K562 (cell line): Measurements from ENCODE around the gene TCEANC2.

ENCODE experiments used
- CEBPB ChIP-seq: fragments of 450-650 bp; IDR thresholded peaks from 2 replicates; pipeline ENCODE4 v1.6.1; 2016; ENCODE audit warnings: missing genetic modification characterization, missing compliant biosample characterization
- CHCHD3 ChIP-seq: fragments of 250-450 bp; sonication (Bioruptor Pico); IDR thresholded peaks from 2 replicates; pipeline ENCODE4 v2.1.2; 2022; ENCODE audit warnings: mild to moderate bottlenecking
- CREM ChIP-seq: IDR thresholded peaks from 2 replicates; pipeline ENCODE4 v1.6.1; 2014; ENCODE audit warnings: antibody characterized with exemption, low read depth
- E4F1 ChIP-seq: fragments of 250-450 bp; sonication (Bioruptor Pico); IDR thresholded peaks from 2 replicates; pipeline ENCODE4 v1.5.0; 2021; ENCODE audit warnings: mild to moderate bottlenecking, borderline replicate concordance
- RNF2 ChIP-seq: sonication (generic); IDR thresholded peaks from 2 replicates; pipeline ENCODE4 v1.6.1; 2016
- SNAPC5 ChIP-seq: fragments of 250-450 bp; sonication (Bioruptor Pico); IDR thresholded peaks from 2 replicates; pipeline ENCODE4 v1.8.0; 2021; ENCODE audit warnings: moderate library complexity, mild to moderate bottlenecking, inconsistent platforms
- STAG1 ChIP-seq: sonication (generic); formaldehyde crosslinking; IDR thresholded peaks from 2 replicates; pipeline ENCODE4 v1.5.0; 2020; ENCODE audit warnings: missing genetic modification reagents, borderline replicate concordance
- TRIM25 ChIP-seq: fragments of 450-650 bp; IDR thresholded peaks from 2 replicates; pipeline ENCODE4 v1.7.0; 2016; ENCODE audit warnings: borderline replicate concordance
- XRCC3 ChIP-seq: fragments of 450-650 bp; IDR thresholded peaks from 2 replicates; pipeline ENCODE4 v1.6.1; 2017; ENCODE audit warnings: mild to moderate bottlenecking, moderate library complexity
- YY1 ChIP-seq, 3 experiments: IDR thresholded peaks; 2 replicates each; pipeline ENCODE4 v1.6.1; 2011; ENCODE audit warnings: low read length in 2 of 3, mild to moderate bottlenecking in 2 of 3, moderate library complexity in 2 of 3, borderline replicate concordance in 1 of 3, control low read depth in 1 of 3, low read depth in 1 of 3; ENCODE audit not compliant: insufficient read depth in 3 of 3, insufficient replicate concordance in 2 of 3, control insufficient read depth in 1 of 3, insufficient read length in 1 of 3; ENCODE audit errors: extremely low read depth in 1 of 3
- ZFP30 ChIP-seq: fragments of 250-450 bp; sonication (Bioruptor Pico); IDR thresholded peaks from 2 replicates; pipeline ENCODE4 v1.8.0; 2022; ENCODE audit warnings: moderate library complexity, mild to moderate bottlenecking, inconsistent platforms, borderline replicate concordance
- ZNF518B ChIP-seq: fragments of 250-450 bp; sonication (Bioruptor Pico); IDR thresholded peaks from 2 replicates; pipeline ENCODE4 v1.5.0; 2021; ENCODE audit warnings: mild to moderate bottlenecking, moderate library complexity
- ZNF589 ChIP-seq: fragments of 200-800 bp; sonication (Bioruptor generic); IDR thresholded peaks from 2 replicates; pipeline ENCODE4 v1.6.1; 2016; ENCODE audit warnings: low read depth, missing genetic modification characterization, missing compliant biosample characterization
- ZNF830 ChIP-seq: fragments of 250-450 bp; sonication (Bioruptor Pico); IDR thresholded peaks from 2 replicates; pipeline ENCODE4 v1.5.0; 2021; ENCODE audit warnings: mild to moderate bottlenecking

GRCh38 chr1:54120698-54121481 lies 67.5 kb downstream of the TCEANC2 start:
- TF ChIP-seq E4F1 (CRISPR knock-in tag): no peak
- TF ChIP-seq SNAPC5 (CRISPR knock-in tag): no peak
- TF ChIP-seq RNF2: no peak
- no peak for TF ChIP-seq ZNF589 (CRISPR knock-in tag)
- no peak for TF ChIP-seq STAG1 (CRISPR knock-in tag)
- no peak for TF ChIP-seq ZNF830 (CRISPR knock-in tag)
- TF ChIP-seq XRCC3: no peak
- no peak for TF ChIP-seq TRIM25
- TF ChIP-seq ZFP30: no peak
- no peak for TF ChIP-seq CEBPB
- TF ChIP-seq CHCHD3 (CRISPR knock-in tag): no peak
- no peak for TF ChIP-seq YY1 (IDR thresholded peaks at IDR 0.05; ENCODE audit: borderline replicate concordance in 1 of 3, control insufficient read depth in 1 of 3, extremely low read depth in 1 of 3, insufficient read depth in 3 of 3, insufficient read length in 1 of 3, insufficient replicate concordance in 2 of 3, low read depth in 1 of 3, low read length in 2 of 3)
- TF ChIP-seq CREM: no peak
- TF ChIP-seq ZNF518B (CRISPR knock-in tag): no peak
